A673 (cell line): ENCODE measurements around the gene NUTM2E.
"Not testable (repeated sequence)": the region's sequence is repeated elsewhere in the genome, so short reads cannot be mapped to it uniquely, and the experiment has no call there.

Experiments used
- CTCF ChIP-seq: fragments of 300-800, 200-600 bp; sonication (generic); conservative IDR thresholded peaks from 2 replicates; pipeline ENCODE4 v1.5.1; 2017; ENCODE audit warnings: low read depth, mild to moderate bottlenecking, antibody characterized with exemption, low read length, moderate library complexity, mixed read lengths
- EZH2 ChIP-seq: fragments of 200-600 bp; sonication (generic); IDR thresholded peaks from 2 replicates; pipeline ENCODE4 v1.6.1; 2017; ENCODE audit warnings: borderline replicate concordance, low read depth, mild to moderate bottlenecking, mixed read lengths, antibody characterized with exemption, low read length; ENCODE audit not compliant: poor library complexity, severe bottlenecking

- not testable (repeated sequence) for TF ChIP-seq CTCF, EZH2
These were observed 10.2 kb upstream of the NUTM2E start for GRCh38 chr10:79816290-79816689.
